Measurements from ENCODE around the gene CHMP1B.

The CHMP1B gene

DNA sequence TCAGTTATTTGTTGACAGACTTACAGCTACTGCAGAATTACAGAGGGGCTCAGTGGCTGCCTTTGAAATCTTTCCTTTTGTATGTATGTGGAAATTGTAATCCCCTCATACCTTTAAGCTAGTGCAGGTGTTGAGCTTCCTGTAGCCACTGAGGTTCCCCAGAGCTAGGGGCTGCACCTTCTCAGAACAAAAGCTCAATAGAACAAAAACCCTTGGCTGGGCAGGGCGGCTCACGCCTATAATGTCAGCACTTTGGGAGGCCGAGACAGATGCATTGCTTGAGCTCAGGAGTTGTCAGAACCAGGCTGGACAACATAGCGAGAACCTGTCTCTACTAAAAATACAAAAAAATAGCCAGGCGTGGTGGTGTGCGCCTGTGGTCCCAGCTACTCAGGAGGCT, 41.3 kb upstream of the CHMP1B start:
- POLR2A ChIA-PET (ENCODE audit: low non-redundant PET), result no interaction called here
- TF ChIP-seq, protein P1, sequence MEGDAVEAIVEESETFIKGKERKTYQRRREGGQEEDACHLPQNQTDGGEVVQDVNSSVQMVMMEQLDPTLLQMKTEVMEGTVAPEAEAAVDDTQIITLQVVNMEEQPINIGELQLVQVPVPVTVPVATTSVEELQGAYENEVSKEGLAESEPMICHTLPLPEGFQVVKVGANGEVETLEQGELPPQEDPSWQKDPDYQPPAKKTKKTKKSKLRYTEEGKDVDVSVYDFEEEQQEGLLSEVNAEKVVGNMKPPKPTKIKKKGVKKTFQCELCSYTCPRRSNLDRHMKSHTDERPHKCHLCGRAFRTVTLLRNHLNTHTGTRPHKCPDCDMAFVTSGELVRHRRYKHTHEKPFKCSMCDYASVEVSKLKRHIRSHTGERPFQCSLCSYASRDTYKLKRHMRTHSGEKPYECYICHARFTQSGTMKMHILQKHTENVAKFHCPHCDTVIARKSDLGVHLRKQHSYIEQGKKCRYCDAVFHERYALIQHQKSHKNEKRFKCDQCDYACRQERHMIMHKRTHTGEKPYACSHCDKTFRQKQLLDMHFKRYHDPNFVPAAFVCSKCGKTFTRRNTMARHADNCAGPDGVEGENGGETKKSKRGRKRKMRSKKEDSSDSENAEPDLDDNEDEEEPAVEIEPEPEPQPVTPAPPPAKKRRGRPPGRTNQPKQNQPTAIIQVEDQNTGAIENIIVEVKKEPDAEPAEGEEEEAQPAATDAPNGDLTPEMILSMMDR (conservative IDR thresholded peaks at IDR 0.05; ENCODE audit: low read depth), result no peak
- H3K27ac ChIP-seq, result no peak overlapping the region
- CTCF ChIA-PET, result interaction anchor here (1.2 kb wide), 1 partner anchor 10 kb away, joined by 3 read pairs; no protein-coding TSS in a partner anchor
- DNase-seq (ENCODE audit: low spot score), result no peak

DNA sequence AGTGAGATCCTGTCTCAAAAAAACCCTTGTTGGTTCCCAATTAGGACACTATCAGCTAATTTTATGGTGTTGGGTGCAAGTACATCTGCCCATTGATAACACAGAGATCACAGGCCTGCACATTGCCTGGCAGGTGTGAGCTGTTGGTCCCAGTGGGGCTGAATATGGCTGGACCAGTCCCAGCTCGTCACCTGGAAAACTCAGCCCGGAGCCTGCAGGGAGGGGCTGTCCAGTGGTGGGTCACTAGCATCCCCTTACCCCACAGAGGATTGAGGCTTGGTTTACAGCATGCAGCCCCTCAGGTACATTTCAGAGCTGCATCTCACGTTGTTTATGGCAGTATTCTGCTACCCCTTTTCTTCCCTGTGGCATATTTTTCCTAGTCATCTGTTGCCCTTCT, 40.8 kb upstream of the CHMP1B start:
- POLR2A ChIA-PET (ENCODE audit: low non-redundant PET), result no interaction called here
- CTCF ChIA-PET, result interaction anchor here (1.2 kb wide), 1 partner anchor 9 kb away, joined by 3 read pairs; no protein-coding TSS in a partner anchor
- no peak for DNase-seq (ENCODE audit: low spot score)
- TF ChIP-seq, protein P1 (conservative IDR thresholded peaks at IDR 0.05; ENCODE audit: low read depth), result no peak
- H3K27ac ChIP-seq, result no peak overlapping the region

DNA sequence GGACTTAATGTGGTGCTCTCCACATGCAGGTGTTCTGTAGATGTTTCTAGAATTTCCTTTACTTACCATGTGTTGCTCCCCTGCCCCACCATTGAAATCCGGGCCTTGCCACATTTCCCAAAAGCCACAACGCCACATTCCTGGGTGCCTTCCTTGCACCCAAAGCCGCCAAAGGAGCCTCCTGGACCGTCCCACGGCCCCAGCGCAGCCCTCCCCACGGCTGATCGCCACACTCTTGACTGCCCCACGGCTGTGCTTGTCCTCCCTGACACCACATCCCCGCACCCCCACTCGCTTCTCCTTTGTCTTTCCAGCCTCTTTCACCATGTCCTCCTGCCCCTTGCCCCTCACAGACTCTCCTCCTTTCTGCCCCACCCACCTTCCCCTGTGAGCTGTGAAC, 40.2 kb upstream of the CHMP1B start:
- TF ChIP-seq, protein P1 (conservative IDR thresholded peaks at IDR 0.05; ENCODE audit: low read depth), result no peak
- DNase-seq (ENCODE audit: low spot score), result no peak
- CTCF ChIA-PET, result interaction anchor here (1.2 kb wide), 1 partner anchor 9 kb away, joined by 3 read pairs; no protein-coding TSS in a partner anchor
- H3K27ac ChIP-seq, result no peak overlapping the region
- POLR2A ChIA-PET (ENCODE audit: low non-redundant PET), result no interaction called here

DNA sequence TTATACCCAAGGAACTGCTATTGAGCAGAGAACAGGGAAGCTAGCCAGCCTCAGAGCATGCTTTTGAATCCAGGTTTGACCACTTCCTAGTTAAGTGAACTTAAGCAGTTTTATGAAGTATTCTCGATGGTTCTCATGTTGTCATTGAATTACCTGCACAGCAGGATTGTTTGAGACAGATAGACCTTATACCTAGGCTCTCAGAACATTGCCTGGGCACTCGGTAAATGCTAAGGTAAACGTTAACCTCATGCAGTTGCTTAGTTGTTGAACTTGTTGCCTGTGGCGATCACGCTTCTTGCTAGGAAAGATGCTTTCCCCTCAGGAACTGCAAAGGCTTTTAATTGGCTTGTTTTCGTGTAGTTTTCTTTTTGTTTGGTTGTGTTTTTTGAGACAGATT, 34.0 kb upstream of the CHMP1B start:
- DNase-seq (ENCODE audit: low spot score), result no peak
- no peak overlapping the region for H3K27ac ChIP-seq
- CTCF ChIA-PET, result interaction anchor here (0.7 kb wide), 1 partner anchor 10 kb away, joined by 4 read pairs; no protein-coding TSS in a partner anchor
- TF ChIP-seq, protein P1 (conservative IDR thresholded peaks at IDR 0.05; ENCODE audit: low read depth), result no peak
- POLR2A ChIA-PET (ENCODE audit: low non-redundant PET), result no interaction called here

DNA sequence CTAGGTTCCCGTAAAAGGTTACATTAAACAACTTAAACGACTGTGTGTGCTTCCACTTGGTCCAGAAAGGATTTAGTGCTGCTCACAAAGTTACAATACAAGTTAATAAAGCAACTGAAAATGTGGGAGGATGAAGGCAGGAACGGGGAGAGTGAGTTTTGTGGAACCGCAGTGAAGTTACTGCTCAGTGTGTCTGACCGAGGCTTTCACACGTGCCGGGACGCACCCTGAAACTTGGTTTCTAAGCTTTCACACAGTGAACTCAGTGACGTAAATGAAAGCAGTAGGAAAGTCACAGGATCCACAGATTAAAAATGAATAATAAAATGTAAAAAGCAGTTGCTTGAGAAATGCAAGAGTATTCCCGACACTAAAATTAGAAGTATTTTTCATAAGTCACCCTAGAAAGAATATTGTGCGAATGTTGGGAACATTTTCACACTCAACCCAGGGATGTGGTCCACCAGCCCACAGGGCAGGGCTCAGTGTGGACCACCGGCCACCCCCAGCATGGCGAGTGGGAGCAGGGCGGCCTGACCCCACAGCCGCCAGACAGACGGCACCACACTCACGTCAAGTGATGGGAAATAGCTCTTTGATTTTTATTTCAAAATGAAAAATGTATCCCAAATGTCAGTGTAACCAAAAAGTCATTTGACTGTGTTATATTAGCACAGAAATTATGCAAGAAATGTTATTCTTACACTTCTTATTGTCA, 32.6 kb upstream of the CHMP1B start:
- H3K27ac ChIP-seq, result no peak overlapping the region
- no peak for DNase-seq (ENCODE audit: low spot score)
- ChIA-PET CTCF (interaction anchor here (0.7 kb wide), 2 partner anchors 56 to 79 kb away, joined by 3 to 4 read pairs; no protein-coding TSS in a partner anchor), POLR2A (ENCODE audit: low non-redundant PET) (no interaction called here)
- TF ChIP-seq, protein P1 (conservative IDR thresholded peaks at IDR 0.05; ENCODE audit: low read depth), result no peak

DNA sequence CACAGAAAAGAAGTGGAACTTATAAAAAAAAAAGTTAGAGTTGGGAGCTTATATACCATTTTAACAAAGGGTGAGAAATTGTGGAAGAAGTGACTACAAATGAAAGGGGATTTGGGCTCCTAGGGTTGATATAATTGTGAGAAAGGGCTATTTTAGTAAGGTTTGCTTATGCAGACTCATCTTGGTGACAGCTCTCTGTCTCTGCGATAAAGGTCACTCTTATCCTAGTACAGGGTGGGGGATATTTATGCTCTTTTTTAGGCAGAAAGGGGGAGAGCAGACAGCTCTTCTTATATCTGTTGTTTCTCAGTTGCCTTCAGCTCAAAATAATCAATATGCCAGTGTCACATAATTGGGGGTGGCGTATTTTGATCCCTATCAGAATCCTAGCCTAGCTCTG, 31.3 kb upstream of the CHMP1B start:
- ChIA-PET POLR2A (ENCODE audit: low non-redundant PET) (no interaction called here), CTCF (interaction anchor here (1.4 kb wide), 1 partner anchor 10 kb away, joined by 3 read pairs; no protein-coding TSS in a partner anchor)
- TF ChIP-seq, protein P1 (conservative IDR thresholded peaks at IDR 0.05; ENCODE audit: low read depth), result no peak
- DNase-seq (ENCODE audit: low spot score), result no peak
- no peak overlapping the region for H3K27ac ChIP-seq
